GM12874 (cell line): ENCODE data around the gene LCE3A.

Experiments
- CTCF ChIP-seq: IDR thresholded peaks from 2 replicates; pipeline ENCODE4 v1.5.1; 2011; ENCODE audit warnings: low read depth, mild to moderate bottlenecking, control low read depth, low read length, moderate library complexity; ENCODE audit not compliant: insufficient read depth

The LCE3A gene

GRCh38 chr1:152622803-152623202 lies at the start of gene LCE3A:
Gene LCE3A (minus strand): TSS chr1:152623103. CDS start chr1:152623103, 0 bp downstream.
- TF ChIP-seq CTCF, result no peak

GRCh38 chr1:152667648-152668047 lies 44.7 kb upstream of the LCE3A start:
- no peak for TF ChIP-seq CTCF

- no peak for TF ChIP-seq CTCF
Measured at GRCh38 chr1:152663098-152663497, 40.2 kb upstream of the LCE3A start, which contains the start of gene LCE2D. Gene LCE2D (plus strand): TSS chr1:152663380. CDS start chr1:152664106, 726 bp downstream.

GRCh38 chr1:152658649-152659048 lies 35.7 kb upstream of the LCE3A start:
- no peak for TF ChIP-seq CTCF

GRCh38 chr1:152657677-152658076 lies 34.8 kb upstream of the LCE3A start:
- no peak for TF ChIP-seq CTCF

GRCh38 chr1:152656459-152656858 lies 33.6 kb upstream of the LCE3A start:
- no peak for TF ChIP-seq CTCF

- peak; percentile 70 for TF ChIP-seq CTCF
Measured at GRCh38 chr1:152654110-152654509, 31.2 kb upstream of the LCE3A start.

- no peak for TF ChIP-seq CTCF
Measured at GRCh38 chr1:152646656-152647055, 23.8 kb upstream of the LCE3A start.
